ENCODE measurements around the gene CDKN2AIPNL.

CDKN2AIPNL gene

GRCh38 chr5:134411546-134412266, at the start of gene CDKN2AIPNL:
TSS of gene CDKN2AIPNL (minus strand) at chr5:134411881. CDS start at chr5:134411854, 27 bp downstream.
- no peak for FAIRE-seq

- FAIRE-seq: no peak
Observed at GRCh38 chr5:134460551-134460950, 48.9 kb upstream of the CDKN2AIPNL start.

GRCh38 chr5:134459491-134459890, 47.8 kb upstream of the CDKN2AIPNL start:
- FAIRE-seq: no peak

GRCh38 chr5:134459010-134459403, 47.3 kb upstream of the CDKN2AIPNL start:
- no peak for FAIRE-seq

GRCh38 chr5:134458234-134459009, 46.7 kb upstream of the CDKN2AIPNL start:
- FAIRE-seq: no peak

- FAIRE-seq: no peak
Observed at GRCh38 chr5:134457801-134458200, 46.1 kb upstream of the CDKN2AIPNL start.

- no peak for FAIRE-seq
Observed at GRCh38 chr5:134456825-134457224, 45.1 kb upstream of the CDKN2AIPNL start.

- no peak for FAIRE-seq
Observed at GRCh38 chr5:134455466-134455865, 43.8 kb upstream of the CDKN2AIPNL start.

- no peak for FAIRE-seq
Observed at GRCh38 chr5:134453016-134453415, 41.3 kb upstream of the CDKN2AIPNL start.

GRCh38 chr5:134451936-134452505, 40.3 kb upstream of the CDKN2AIPNL start:
- no peak for FAIRE-seq

- FAIRE-seq: no peak
Observed at GRCh38 chr5:134451225-134451935, 39.7 kb upstream of the CDKN2AIPNL start.

GRCh38 chr5:134450374-134450773, 38.7 kb upstream of the CDKN2AIPNL start:
- FAIRE-seq: no peak

GRCh38 chr5:134449167-134449566, 37.5 kb upstream of the CDKN2AIPNL start:
- FAIRE-seq: no peak

GRCh38 chr5:134447815-134448520, 36.3 kb upstream of the CDKN2AIPNL start:
- no peak for FAIRE-seq

GRCh38 chr5:134446938-134447337, 35.3 kb upstream of the CDKN2AIPNL start:
- FAIRE-seq: no peak

GRCh38 chr5:134445856-134446818, 34.5 kb upstream of the CDKN2AIPNL start:
- no peak for FAIRE-seq

- no peak for FAIRE-seq
Observed at GRCh38 chr5:134444941-134445471, 33.3 kb upstream of the CDKN2AIPNL start.

GRCh38 chr5:134440201-134440755, 28.6 kb upstream of the CDKN2AIPNL start:
- FAIRE-seq: no peak

- FAIRE-seq: no peak
Observed at GRCh38 chr5:134439210-134439654, 27.6 kb upstream of the CDKN2AIPNL start.

- FAIRE-seq: no peak
Observed at GRCh38 chr5:134438721-134439123, 27.0 kb upstream of the CDKN2AIPNL start.

Measured in islet of Langerhans (tissue), 1 donor.